Measurements from ENCODE around the gene ADAMTSL1. TPM values are rescaled to one million over a fixed set of nuclear protein-coding genes. Genes with fewer than 3 reads are reported as not detected.

The ADAMTSL1 gene
- total RNA-seq, 1 experiment from 2014 or later = 1.2 TPM

DNA sequence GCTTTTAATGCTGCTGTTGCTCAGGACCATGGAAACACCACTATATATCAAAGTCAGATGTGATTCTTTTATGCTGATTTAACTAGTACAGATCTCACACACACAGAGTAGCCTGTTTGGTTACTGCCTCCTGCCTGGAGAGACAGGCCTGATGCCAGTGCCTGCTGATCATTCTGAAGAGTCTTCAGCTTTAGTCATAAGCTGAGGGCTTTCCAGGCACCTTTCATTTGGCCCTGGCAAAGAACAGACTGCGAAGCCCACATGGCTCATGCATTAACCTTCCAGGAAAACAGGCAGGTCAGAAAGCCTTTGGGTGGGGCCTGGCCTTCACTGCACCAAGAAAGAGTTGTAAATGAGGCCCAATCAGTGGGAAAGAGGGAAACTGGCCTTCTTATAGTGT, 414.3 kb downstream of the ADAMTSL1 start:
- Histone ChIP-seq H2BK5ac (ENCODE audit: insufficient read length, low read length) (no peak overlapping the region), H3K4ac (ENCODE audit: low read depth, low read length) (no peak overlapping the region), H3K27me3 (ENCODE audit: insufficient read depth, low read length) (no peaks in the 10 kb centered on the region), H3K23me2 (ENCODE audit: insufficient read length, low read depth, low read length, poor library complexity, severe bottlenecking) (no peaks in the 10 kb centered on the region), H4K5ac (ENCODE audit: insufficient read length, low read depth, low read length) (no peak overlapping the region), H3K9me3 (ENCODE audit: control insufficient read depth, low read depth, low read length) (no peaks in the 10 kb centered on the region), H2BK120ac (ENCODE audit: low read depth, low read length, poor library complexity, severe bottlenecking) (no peak overlapping the region), H3K56ac (ENCODE audit: insufficient read length, low read depth, low read length) (no peak overlapping the region), H2AFZ (ENCODE audit: low read length) (no peak overlapping the region), H3K14ac (ENCODE audit: insufficient read depth, low read length) (no peak overlapping the region), H3K79me2 (ENCODE audit: insufficient read depth, low read length) (no peaks in the 10 kb centered on the region), H3K27ac (ENCODE audit: insufficient read length, low read depth, low read length) (no peak overlapping the region), H2AK5ac (ENCODE audit: insufficient read length, low read length) (no peak overlapping the region), H3K4me2 (ENCODE audit: insufficient read depth, insufficient read length, low read length) (no peak overlapping the region), H2BK12ac (ENCODE audit: insufficient read length, low read depth, low read length) (no peak overlapping the region), H3K23ac (ENCODE audit: insufficient read length, low read depth, low read length) (no peak overlapping the region), H4K91ac (ENCODE audit: insufficient read length, low read depth, low read length) (no peak overlapping the region), H3K9ac (ENCODE audit: extremely low read depth, insufficient read length, low read length) (no peak overlapping the region), H2BK15ac (ENCODE audit: low read depth, low read length) (no peak overlapping the region), H3K18ac (ENCODE audit: insufficient read length, low read depth, low read length) (no peak overlapping the region), H3K79me1 (ENCODE audit: insufficient read depth, low read depth, low read length, poor library complexity, severe bottlenecking) (no peaks in the 10 kb centered on the region), H4K20me1 (ENCODE audit: control insufficient read depth, insufficient read depth, insufficient read length) (no peaks in the 10 kb centered on the region), H2BK20ac (ENCODE audit: low read depth, low read length, poor library complexity, severe bottlenecking) (no peak overlapping the region), H4K8ac (replicated peaks; ENCODE audit: insufficient read length, low read depth, low read length) (no peak overlapping the region), H3T11ph (ENCODE audit: low read length) (no peak overlapping the region), H3K4me1 (ENCODE audit: insufficient read depth, low read length) (0 out of 2 replicates have a peak, but pooled peaks cover 4% of the 10 kb centered on the region)
- Mint-ChIP-seq H3K27me3 (ENCODE audit: low read depth) (no peaks in the 10 kb centered on the region), H3K36me3 (ENCODE audit: insufficient read depth in 1 of 3, low read depth in 3 of 3) (peaks cover 2 to 5% (median 4%) of the 10 kb centered on the region in 3 experiments; a peak in 5 of 7 replicates), H3K4me3 (no peak overlapping the region), H3K27ac (no peak overlapping the region), H3K9me3 (peaks cover 7 to 11% of the 10 kb centered on the region in 2 experiments), H3K4me1 (peaks cover 12 to 13% of the 10 kb centered on the region in 2 experiments)
- DNase-seq = no peak
- TF ChIP-seq, protein P1, sequence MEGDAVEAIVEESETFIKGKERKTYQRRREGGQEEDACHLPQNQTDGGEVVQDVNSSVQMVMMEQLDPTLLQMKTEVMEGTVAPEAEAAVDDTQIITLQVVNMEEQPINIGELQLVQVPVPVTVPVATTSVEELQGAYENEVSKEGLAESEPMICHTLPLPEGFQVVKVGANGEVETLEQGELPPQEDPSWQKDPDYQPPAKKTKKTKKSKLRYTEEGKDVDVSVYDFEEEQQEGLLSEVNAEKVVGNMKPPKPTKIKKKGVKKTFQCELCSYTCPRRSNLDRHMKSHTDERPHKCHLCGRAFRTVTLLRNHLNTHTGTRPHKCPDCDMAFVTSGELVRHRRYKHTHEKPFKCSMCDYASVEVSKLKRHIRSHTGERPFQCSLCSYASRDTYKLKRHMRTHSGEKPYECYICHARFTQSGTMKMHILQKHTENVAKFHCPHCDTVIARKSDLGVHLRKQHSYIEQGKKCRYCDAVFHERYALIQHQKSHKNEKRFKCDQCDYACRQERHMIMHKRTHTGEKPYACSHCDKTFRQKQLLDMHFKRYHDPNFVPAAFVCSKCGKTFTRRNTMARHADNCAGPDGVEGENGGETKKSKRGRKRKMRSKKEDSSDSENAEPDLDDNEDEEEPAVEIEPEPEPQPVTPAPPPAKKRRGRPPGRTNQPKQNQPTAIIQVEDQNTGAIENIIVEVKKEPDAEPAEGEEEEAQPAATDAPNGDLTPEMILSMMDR (conservative IDR thresholded peaks at IDR 0.05) = no peak
- WGBS (ENCODE audit: extremely low coverage, insufficient read length, low lambda C conversion rate) = no CpG with 5 or more reads among the region's 1 CpG

All from H9 (cell line).